PC-3 (cell line): ENCODE results near the gene PRKAR2A. TPM values are rescaled to one million over a fixed set of nuclear protein-coding genes. Genes with fewer than 3 reads are reported as not detected.

Experiments
- ATAC-seq: fragments of 200-7000 bp; cut with Tn5 transposase; 2 replicates; pipeline ENCODE4 v1.9.1; 2020; ENCODE audit warnings: mild to moderate bottlenecking, moderate library complexity
- BruUV-seq: library from RNA; stranded (reverse); fragments of 400-500 nt; replicated peaks from 2 replicates; lab custom pipeline; 2021; lab: Mats Ljungman, UMichigan
- CTCF ChIA-PET: fragments of 300-600 bp; sonication (Branson Sonifier 250); formaldehyde crosslinking; loops from one replicate; lab custom pipeline; 2022; ENCODE audit warnings: antibody characterized with exemption; lab: Charles Lee
- POLR2A ChIA-PET: fragments of 300-600 bp; sonication (Branson Sonifier 250); formaldehyde crosslinking; loops from one replicate; lab custom pipeline; 2022; ENCODE audit warnings: antibody characterized with exemption; ENCODE audit not compliant: unreplicated experiment; lab: Charles Lee
- DNase-seq: peaks from one replicate; pipeline ENCODE4 v3.0.0-alpha.2; 2015
- H2AFZ ChIP-seq: fragments of 300-600 bp; sonication (generic); 2 replicates; pipeline ENCODE4 v1.6.0; 2016; ENCODE audit warnings: antibody characterized with exemption, low read length
- H3F3A ChIP-seq: fragments of 300-600 bp; sonication (generic); one replicate; pipeline ENCODE4 v1.6.0; 2017; ENCODE audit warnings: antibody characterized with exemption, low read length, control low read depth, mild to moderate bottlenecking; ENCODE audit not compliant: unreplicated experiment
- H3K27ac ChIP-seq: fragments of 300-600 bp; sonication (generic); 2 replicates; pipeline ENCODE4 v1.5.1; 2016; ENCODE audit warnings: mild to moderate bottlenecking, low read length
- H3K27me3 ChIP-seq: fragments of 300-600 bp; sonication (generic); 2 replicates; pipeline ENCODE4 v1.6.1; 2016; ENCODE audit warnings: low read length, mixed read lengths
- H3K36me3 ChIP-seq: fragments of 300-600 bp; sonication (generic); 2 replicates; pipeline ENCODE4 v1.6.1; 2016; ENCODE audit warnings: low read depth, mixed run types, low read length, mixed read lengths
- H3K4me1 ChIP-seq: fragments of 300-600 bp; sonication (generic); 2 replicates; pipeline ENCODE4 v1.5.1; 2016; ENCODE audit warnings: low read length; ENCODE audit not compliant: insufficient read depth
- H3K4me2 ChIP-seq: fragments of 300-600 bp; sonication (generic); 2 replicates; pipeline ENCODE4 v1.6.0; 2016; ENCODE audit warnings: low read length
- H3K4me3 ChIP-seq: fragments of 300-600 bp; sonication (generic); 2 replicates; pipeline ENCODE4 v1.5.1; 2016; ENCODE audit warnings: mild to moderate bottlenecking, low read length, mixed read lengths
- H3K79me2 ChIP-seq: fragments of 300-600 bp; sonication (generic); 2 replicates; pipeline ENCODE4 v1.6.1; 2017; ENCODE audit warnings: low read length, mixed read lengths
- H3K9ac ChIP-seq: fragments of 300-600 bp; sonication (generic); 2 replicates; pipeline ENCODE4 v1.6.0; 2016; ENCODE audit warnings: mild to moderate bottlenecking, low read length
- H3K9me2 ChIP-seq: fragments of 300-600 bp; sonication (generic); replicated peaks from 2 replicates; pipeline ENCODE4 v1.6.1; 2016; ENCODE audit warnings: mixed run types, low read length, mixed read lengths
- H3K9me3 ChIP-seq: fragments of 300-600 bp; sonication (generic); 2 replicates; pipeline ENCODE4 v1.6.1; 2016; ENCODE audit warnings: low read length, mixed read lengths
- H4K20me1 ChIP-seq: fragments of 300-600 bp; sonication (generic); 2 replicates; pipeline ENCODE4 v1.6.1; 2016; ENCODE audit warnings: low read length, mixed read lengths
- EZH2 ChIP-seq: fragments of 300-600 bp; sonication (generic); IDR thresholded peaks from one replicate; pipeline ENCODE4 v1.6.1; 2017; ENCODE audit warnings: antibody characterized with exemption, mild to moderate bottlenecking, low read length; ENCODE audit not compliant: unreplicated experiment
- EZH2phosphoT487 ChIP-seq: fragments of 300-600 bp; sonication (generic); IDR thresholded peaks from 2 replicates; pipeline ENCODE4 v1.6.1; 2018; ENCODE audit warnings: mild to moderate bottlenecking, antibody characterized with exemption, low read length, borderline replicate concordance
- intact Hi-C: fragments of 100-400 bp; cut with micrococcal nuclease; formaldehyde crosslinking; loops from 2 replicates; pipeline ENCODE4 v1.9.0; 2023
- total RNA-seq: library from RNA; depleted of rRNA; stranded (reverse); fragments of >200 nt; gene quantifications from 2 replicates; pipeline ENCODE4 v1.2.3, GENCODE V29; 2014
- TF ChIP-seq, protein P1 (sequence below): fragments of 300-600 bp; sonication (generic); conservative IDR thresholded peaks from 2 replicates; pipeline ENCODE4 v1.5.1; 2017; ENCODE audit warnings: antibody characterized with exemption, low read depth, mild to moderate bottlenecking, low read length

Gene PRKAR2A
- total RNA-seq, 1 experiment from 2014 or later, result 68.1 TPM

DNA sequence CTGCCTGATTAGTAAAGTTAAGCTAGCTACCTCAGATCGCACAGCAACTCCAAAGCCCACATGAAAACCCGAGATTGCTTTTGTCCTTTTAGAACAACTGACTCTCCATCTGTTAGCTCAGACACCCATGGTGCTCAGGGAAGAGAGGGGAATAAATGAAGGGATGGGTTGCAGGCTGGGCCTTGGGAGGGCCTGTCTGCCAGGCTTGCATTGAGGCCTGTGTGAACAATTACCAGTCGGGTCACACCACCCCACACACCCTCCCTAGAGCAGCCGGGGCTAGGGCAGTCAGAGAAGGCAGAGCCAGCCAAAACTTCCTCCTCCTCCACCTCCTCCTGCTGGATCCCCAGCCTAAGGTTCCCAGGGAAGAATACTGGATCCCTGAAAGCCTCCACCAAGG is 8.8 kb upstream of the PRKAR2A start:
- no peaks in the 10 kb centered on the region for H4K20me1 ChIP-seq
- no TSS peak for BruUV-seq
- no peak overlapping the region for H3K4me3 ChIP-seq
- H3K9ac ChIP-seq, result no peak overlapping the region
- intact Hi-C loops, result no loop called here
- H3K27ac ChIP-seq, result no peak overlapping the region
- no peaks in the 10 kb centered on the region for H3K79me2 ChIP-seq
- H3K36me3 ChIP-seq, result no peaks in the 10 kb centered on the region
- no peaks in the 10 kb centered on the region for H3K27me3 ChIP-seq
- H3K4me2 ChIP-seq, result no peak overlapping the region
- no peak for TF ChIP-seq EZH2
- TF ChIP-seq EZH2phosphoT487, result no peak
- TF ChIP-seq, protein P1, sequence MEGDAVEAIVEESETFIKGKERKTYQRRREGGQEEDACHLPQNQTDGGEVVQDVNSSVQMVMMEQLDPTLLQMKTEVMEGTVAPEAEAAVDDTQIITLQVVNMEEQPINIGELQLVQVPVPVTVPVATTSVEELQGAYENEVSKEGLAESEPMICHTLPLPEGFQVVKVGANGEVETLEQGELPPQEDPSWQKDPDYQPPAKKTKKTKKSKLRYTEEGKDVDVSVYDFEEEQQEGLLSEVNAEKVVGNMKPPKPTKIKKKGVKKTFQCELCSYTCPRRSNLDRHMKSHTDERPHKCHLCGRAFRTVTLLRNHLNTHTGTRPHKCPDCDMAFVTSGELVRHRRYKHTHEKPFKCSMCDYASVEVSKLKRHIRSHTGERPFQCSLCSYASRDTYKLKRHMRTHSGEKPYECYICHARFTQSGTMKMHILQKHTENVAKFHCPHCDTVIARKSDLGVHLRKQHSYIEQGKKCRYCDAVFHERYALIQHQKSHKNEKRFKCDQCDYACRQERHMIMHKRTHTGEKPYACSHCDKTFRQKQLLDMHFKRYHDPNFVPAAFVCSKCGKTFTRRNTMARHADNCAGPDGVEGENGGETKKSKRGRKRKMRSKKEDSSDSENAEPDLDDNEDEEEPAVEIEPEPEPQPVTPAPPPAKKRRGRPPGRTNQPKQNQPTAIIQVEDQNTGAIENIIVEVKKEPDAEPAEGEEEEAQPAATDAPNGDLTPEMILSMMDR, result no peak
- no peaks in the 10 kb centered on the region for H3K4me1 ChIP-seq
- no peaks in the 10 kb centered on the region for H3F3A ChIP-seq
- H3K9me3 ChIP-seq, result no peaks in the 10 kb centered on the region
- H3K9me2 ChIP-seq, result no peaks in the 10 kb centered on the region
- POLR2A ChIA-PET, result no interaction called here
- CTCF ChIA-PET, result no interaction called here
- ATAC-seq, result no peak
- H2AFZ ChIP-seq, result no peak overlapping the region
- DNase-seq, result no peak

DNA sequence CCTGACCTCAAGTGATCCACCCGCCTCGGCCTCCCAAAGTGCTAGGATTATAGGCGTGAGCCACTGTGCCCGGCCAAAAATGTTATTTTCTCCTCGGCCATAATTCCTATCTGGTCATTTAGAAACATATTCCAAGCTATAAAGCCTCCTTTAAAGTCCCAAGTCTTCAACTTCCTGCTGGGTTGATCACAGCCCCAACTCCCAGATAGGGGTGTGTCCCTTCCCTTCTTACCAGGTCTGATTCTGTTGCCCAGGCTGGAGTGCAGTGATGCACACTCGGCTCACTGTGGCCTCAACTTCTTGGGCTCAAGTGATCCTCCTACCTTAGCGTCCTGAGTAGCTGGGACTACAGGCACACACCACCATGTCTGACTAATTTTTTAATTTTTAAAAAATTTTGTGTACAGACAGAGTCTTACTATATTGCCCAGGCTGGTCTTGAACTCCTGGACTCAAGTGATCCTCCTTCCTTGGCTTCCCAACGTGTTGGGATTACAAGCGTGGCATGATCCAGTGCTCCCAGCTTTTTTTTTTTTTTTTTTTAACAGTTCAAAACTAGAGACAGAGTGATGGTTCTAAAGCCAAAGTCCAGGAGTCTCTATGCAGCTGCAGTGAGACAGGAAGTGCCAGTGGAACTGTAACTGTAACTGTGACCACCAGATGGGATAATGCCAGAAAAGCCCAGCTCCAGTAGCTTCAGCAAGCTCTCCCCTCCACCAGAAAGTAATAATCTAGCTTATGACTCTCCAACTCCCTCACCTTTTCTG is 8.2 kb upstream of the PRKAR2A start:
- Histone ChIP-seq H3K9me3 (no peaks in the 10 kb centered on the region), H3K79me2 (no peaks in the 10 kb centered on the region), H3K36me3 (no peaks in the 10 kb centered on the region), H3K27me3 (no peaks in the 10 kb centered on the region), H2AFZ (no peak overlapping the region), H4K20me1 (no peaks in the 10 kb centered on the region), H3K4me2 (no peak overlapping the region), H3K9ac (no peak overlapping the region), H3K9me2 (no peaks in the 10 kb centered on the region), H3K4me1 (no peaks in the 10 kb centered on the region), H3K4me3 (no peak overlapping the region), H3F3A (no peaks in the 10 kb centered on the region), H3K27ac (no peak overlapping the region)
- no peak for DNase-seq
- ATAC-seq, result no peak
- ChIA-PET CTCF (no interaction called here), POLR2A (no interaction called here)
- no TSS peak for BruUV-seq
- TF ChIP-seq EZH2phosphoT487, result no peak
- TF ChIP-seq, protein P1, result no peak
- TF ChIP-seq EZH2, result no peak
- intact Hi-C loops, result no loop called here

DNA sequence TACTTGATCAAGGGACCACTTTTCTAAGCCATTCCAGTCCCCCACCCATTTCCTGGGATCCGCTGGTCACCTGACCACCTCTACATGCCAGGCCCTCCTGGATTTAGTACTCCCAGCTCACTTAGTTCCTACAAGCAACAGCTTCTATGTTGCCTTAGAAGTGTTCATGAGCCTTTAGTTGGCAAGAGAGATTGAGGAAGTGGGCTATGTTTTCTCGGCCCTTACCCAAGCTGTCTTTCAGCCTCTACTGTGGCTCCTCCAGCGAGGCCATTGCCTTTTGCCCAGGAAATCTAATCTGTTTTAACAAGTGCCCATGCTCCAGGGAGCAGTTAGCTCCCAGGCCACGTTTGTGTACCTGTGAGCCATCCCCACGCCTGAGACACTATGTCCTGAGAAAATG is 4.5 kb upstream of the PRKAR2A start:
- POLR2A ChIA-PET, result no interaction called here
- H3K27me3 ChIP-seq, result no peaks in the 10 kb centered on the region
- H3K4me1 ChIP-seq, result no peaks in the 10 kb centered on the region
- no peaks in the 10 kb centered on the region for H3K9me2 ChIP-seq
- no peak for TF ChIP-seq EZH2phosphoT487
- TF ChIP-seq, protein P1, result no peak
- TF ChIP-seq EZH2, result no peak
- no peak for DNase-seq
- H3K9me3 ChIP-seq, result no peaks in the 10 kb centered on the region
- H3K79me2 ChIP-seq, result no peaks in the 10 kb centered on the region
- no peaks in the 10 kb centered on the region for H3K36me3 ChIP-seq
- intact Hi-C loops, result no loop called here
- H3K9ac ChIP-seq, result no peak overlapping the region
- H4K20me1 ChIP-seq, result no peaks in the 10 kb centered on the region
- BruUV-seq, result no TSS peak
- ATAC-seq, result no peak
- H3F3A ChIP-seq, result no peaks in the 10 kb centered on the region
- no peak overlapping the region for H3K4me3 ChIP-seq
- H3K4me2 ChIP-seq, result no peak overlapping the region
- no peak overlapping the region for H3K27ac ChIP-seq
- no peak overlapping the region for H2AFZ ChIP-seq
- CTCF ChIA-PET, result no interaction called here
